Gastrocnemius medialis (tissue), 4 donors: ENCODE data around the gene XPO5.

Source experiments
- CTCF ChIP-seq, 5 experiments: fragments of 450-650 bp in 3 of 5; fragments of 200-600 bp in 2 of 5; sonication (generic) in 2 of 5; IDR thresholded peaks in 4 of 5; conservative IDR thresholded peaks in 1 of 5; 1 replicate in 4 of 5; 2 replicates in 1 of 5; pipeline ENCODE4 v1.5.1; 2016 to 2019; ENCODE audit warnings: antibody characterized with exemption in 5 of 5, mild to moderate bottlenecking in 3 of 5, moderate library complexity in 3 of 5
- POLR2A ChIP-seq, 2 donors: fragments of 450-650 bp; IDR thresholded peaks; one replicate each; pipeline ENCODE4 v1.6.1; 2017; ENCODE audit warnings: antibody characterized with exemption in 2 of 2, mild to moderate bottlenecking in 2 of 2, moderate library complexity in 2 of 2

DNA sequence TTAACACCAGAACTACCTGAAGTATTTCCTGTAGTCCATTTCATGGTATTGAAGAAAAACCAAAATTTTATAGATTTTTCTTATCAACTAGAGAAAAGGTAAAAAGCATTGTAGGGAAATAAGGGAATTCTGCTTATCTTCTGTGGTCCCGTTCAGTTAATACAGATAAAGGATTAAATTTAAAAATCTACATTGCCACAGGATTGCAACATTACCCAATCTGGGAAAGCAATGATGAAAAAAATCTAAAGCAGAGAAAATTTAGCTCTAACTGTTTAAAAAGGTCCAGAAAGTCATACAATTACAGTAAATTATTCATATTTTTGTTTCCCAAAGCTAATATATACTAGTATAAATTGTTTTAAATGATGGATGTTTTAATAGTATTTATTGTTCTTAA lies 18.1 kb upstream of the XPO5 start:
- TF ChIP-seq CTCF (IDR thresholded peaks at IDR 0.05 in 4 of 5, conservative IDR thresholded peaks at IDR 0.05 in 1 of 5) (no peak), POLR2A (IDR thresholded peaks at IDR 0.05) (no peak)
